HL-60 (cell line): ENCODE data around the gene TCF23.

Experiments
- DNase-seq, 2 experiments: peaks; one replicate each; pipeline ENCODE4 v3.0.0-alpha.2; 2010 to 2020; ENCODE audit warnings: low read depth in 1 of 2, low spot score in 1 of 2
- H3K27ac ChIP-seq: fragments of 250-450 bp; sonication (Bioruptor Pico); replicated peaks from 2 replicates; pipeline ENCODE4 v1.5.1; 2020; ENCODE audit warnings: mild to moderate bottlenecking, moderate library complexity
- H3K27me3 ChIP-seq: fragments of 250-450 bp; sonication (Bioruptor Pico); 2 replicates; pipeline ENCODE4 v1.5.1; 2021; ENCODE audit warnings: mild to moderate bottlenecking, moderate library complexity; ENCODE audit not compliant: insufficient read depth, poor library complexity, severe bottlenecking
- H3K4me3 ChIP-seq: replicated peaks from 2 replicates; pipeline ENCODE4 v1.5.1; 2011; ENCODE audit warnings: mild to moderate bottlenecking, control low read depth, low read length; ENCODE audit not compliant: insufficient read depth
- CTCF ChIP-seq: IDR thresholded peaks from one replicate; pipeline ENCODE4 v1.5.1; 2011; ENCODE audit warnings: low read length, control low read depth, inconsistent platforms; ENCODE audit not compliant: insufficient read depth
- GABPA ChIP-seq: IDR thresholded peaks from 2 replicates; pipeline ENCODE4 v1.6.1; 2012; ENCODE audit warnings: low read depth
- POLR2AphosphoS5 ChIP-seq: IDR thresholded peaks from 2 replicates; pipeline ENCODE4 v1.6.1; 2012; ENCODE audit warnings: low read depth
- REST ChIP-seq: IDR thresholded peaks from 2 replicates; pipeline ENCODE4 v1.6.1; 2012; ENCODE audit warnings: low read depth; ENCODE audit not compliant: insufficient replicate concordance
- SPI1 ChIP-seq: IDR thresholded peaks from 2 replicates; pipeline ENCODE4 v1.6.1; 2012; ENCODE audit warnings: low read depth, mild to moderate bottlenecking, borderline replicate concordance

The TCF23 gene

GRCh38 chr2:27184115-27184514, 35.3 kb downstream of the TCF23 start:
- Histone ChIP-seq H3K27ac (peak overlapping the region; percentile 19; the same call in 1 of the 2 replicates), H3K27me3 (no peaks in the 10 kb centered on the region), H3K4me3 (no peak overlapping the region)
- no peak for TF ChIP-seq POLR2AphosphoS5
- peak in 1 of 2 experiments; percentile 40 for DNase-seq

- no peak overlapping the region for H3K4me3 ChIP-seq
- peak; percentile 54 to 89 for DNase-seq
- peak; percentile 97 for TF ChIP-seq SPI1
- TF ChIP-seq POLR2AphosphoS5, result peak; percentile 58; the same call in 1 of the 2 replicates
- TF ChIP-seq CTCF, result no peak
- TF ChIP-seq REST, result no peak
- no peak for TF ChIP-seq GABPA
- H3K27ac ChIP-seq, result 0 out of 2 replicates have a peak overlapping the region, but pooled peaks have one; percentile 5
- H3K27me3 ChIP-seq, result no peaks in the 10 kb centered on the region
Measured at GRCh38 chr2:27185331-27186026, 36.7 kb downstream of the TCF23 start.

GRCh38 chr2:27186613-27187345, 38.0 kb downstream of the TCF23 start:
- no peaks in the 10 kb centered on the region for H3K27me3 ChIP-seq
- H3K27ac ChIP-seq, result no peak overlapping the region
- no peak for TF ChIP-seq SPI1
- no peak for TF ChIP-seq CTCF
- no peak for TF ChIP-seq GABPA
- TF ChIP-seq REST, result no peak
- TF ChIP-seq POLR2AphosphoS5, result no peak
- DNase-seq, result no peak
- H3K4me3 ChIP-seq, result no peak overlapping the region

- no peaks in the 10 kb centered on the region for H3K27me3 ChIP-seq
- H3K27ac ChIP-seq, result no peak overlapping the region
- no peak overlapping the region for H3K4me3 ChIP-seq
- TF ChIP-seq CTCF, result no peak
- TF ChIP-seq POLR2AphosphoS5, result no peak
- no peak for TF ChIP-seq GABPA
- no peak for TF ChIP-seq SPI1
- TF ChIP-seq REST, result no peak
- DNase-seq, result no peak
Measured at GRCh38 chr2:27189989-27190388, 41.2 kb downstream of the TCF23 start.
